Neural progenitor cell (in vitro differentiated cells): ENCODE data around the gene SNX32. TPM values are rescaled to one million over a fixed set of nuclear protein-coding genes. Genes with fewer than 3 reads are reported as not detected.

Experiments
- DNase-seq: peaks from one replicate; pipeline ENCODE4 v3.0.0-alpha.2; 2016; ENCODE audit warnings: low spot score
- H2AFZ ChIP-seq: fragments of 200-600 bp; sonication (generic); replicated peaks from 2 replicates; pipeline ENCODE4 v1.6.1; 2016; ENCODE audit warnings: antibody characterized with exemption
- H3F3A ChIP-seq: fragments of 200-600 bp; sonication (generic); 2 replicates; pipeline ENCODE4 v1.6.1; 2016; ENCODE audit warnings: antibody characterized with exemption, low read depth
- H3K27ac ChIP-seq: fragments of 200-600 bp; sonication (generic); 2 replicates; pipeline ENCODE4 v1.5.1; 2016; ENCODE audit warnings: mild to moderate bottlenecking
- H3K27me3 ChIP-seq: fragments of 200-600 bp; sonication (generic); 2 replicates; pipeline ENCODE4 v1.6.1; 2016; ENCODE audit warnings: mild to moderate bottlenecking, moderate library complexity
- H3K36me3 ChIP-seq: fragments of 200-600 bp; sonication (generic); 2 replicates; pipeline ENCODE4 v1.5.1; 2016
- H3K4me1 ChIP-seq: fragments of 200-600 bp; sonication (generic); 2 replicates; pipeline ENCODE4 v1.6.1; 2016; ENCODE audit warnings: mixed run types
- H3K4me2 ChIP-seq: fragments of 200-600 bp; sonication (generic); 2 replicates; pipeline ENCODE4 v1.6.1; 2016
- H3K4me3 ChIP-seq: fragments of 200-600 bp; sonication (generic); 2 replicates; pipeline ENCODE4 v1.5.1; 2016
- H3K79me2 ChIP-seq: fragments of 200-600 bp; sonication (generic); 2 replicates; pipeline ENCODE4 v1.6.1; 2016; ENCODE audit warnings: low read depth
- H3K9ac ChIP-seq: fragments of 200-600 bp; sonication (generic); 2 replicates; pipeline ENCODE4 v1.6.1; 2016
- H3K9me3 ChIP-seq: fragments of 200-600 bp; sonication (generic); 2 replicates; pipeline ENCODE4 v1.5.1; 2016; ENCODE audit warnings: low read depth
- H4K20me1 ChIP-seq: fragments of 200-600 bp; sonication (generic); 2 replicates; pipeline ENCODE4 v1.6.1; 2016; ENCODE audit warnings: low read depth
- H3K27ac Mint-ChIP-seq: 3 replicates; pipeline ENCODE4 v1.8.0; 2021; ENCODE audit warnings: mixed read lengths
- H3K27me3 Mint-ChIP-seq: 2 replicates; pipeline ENCODE4 v1.8.0; 2022; ENCODE audit warnings: low read depth, mild to moderate bottlenecking, inconsistent platforms, moderate library complexity, mixed read lengths; ENCODE audit not compliant: insufficient read depth
- H3K36me3 Mint-ChIP-seq: 3 replicates; pipeline ENCODE4 v1.8.0; 2021; ENCODE audit warnings: mixed read lengths
- H3K4me1 Mint-ChIP-seq: 3 replicates; pipeline ENCODE4 v1.8.0; 2021; ENCODE audit warnings: mixed read lengths
- H3K4me3 Mint-ChIP-seq: 3 replicates; pipeline ENCODE4 v1.8.0; 2021; ENCODE audit warnings: mild to moderate bottlenecking, moderate library complexity, mixed read lengths
- H3K9me3 Mint-ChIP-seq: 3 replicates; pipeline ENCODE4 v1.8.0; 2020; ENCODE audit warnings: mixed read lengths
- EZH2 ChIP-seq: fragments of 200-600 bp; sonication (generic); IDR thresholded peaks from 2 replicates; pipeline ENCODE4 v1.6.1; 2017; ENCODE audit warnings: antibody characterized with exemption, mild to moderate bottlenecking, moderate library complexity
- EZH2phosphoT487 ChIP-seq: fragments of 200-600 bp; sonication (generic); IDR thresholded peaks from 2 replicates; pipeline ENCODE4 v1.6.1; 2017; ENCODE audit warnings: antibody characterized with exemption
- total RNA-seq: library from RNA; depleted of rRNA; stranded (reverse); fragments of >200 nt; gene quantifications from 2 replicates; pipeline ENCODE4 v1.2.3, GENCODE V29; 2015; ENCODE audit warnings: low replicate concordance
- TF ChIP-seq, protein P1 (sequence below): fragments of 200-600 bp; sonication (generic); IDR thresholded peaks from 2 replicates; pipeline ENCODE4 v1.5.1; 2017; ENCODE audit warnings: antibody characterized with exemption, mild to moderate bottlenecking

The SNX32 gene
- total RNA-seq, 1 donor from 2014 or later = 1.4 TPM

DNA sequence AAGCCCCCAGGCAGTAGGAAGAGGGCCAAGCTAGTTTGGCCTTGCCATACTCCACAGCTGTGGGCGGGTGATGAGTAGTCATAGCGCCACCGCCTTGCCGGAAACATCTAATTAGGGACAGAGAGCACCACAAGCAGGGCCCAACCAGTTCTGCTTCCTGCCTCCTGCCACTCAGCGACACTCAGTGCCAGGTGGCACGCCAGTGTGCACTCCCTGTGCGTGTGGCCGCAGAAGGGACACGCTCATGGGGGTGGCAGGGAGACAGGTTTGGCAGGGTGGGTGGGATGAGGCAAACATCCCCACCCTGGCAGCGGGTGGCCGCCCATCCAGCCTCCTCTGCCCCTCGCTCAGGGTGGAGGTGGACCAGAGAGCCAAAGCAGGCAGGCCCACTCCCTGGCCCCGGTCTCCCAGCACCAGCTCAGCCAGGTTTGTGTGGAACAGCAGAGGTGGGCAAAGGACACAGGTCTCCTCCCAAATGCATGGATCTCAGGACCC is 42.0 kb upstream of the SNX32 start:
- H3K4me2 ChIP-seq = no peak overlapping the region
- H3K27ac ChIP-seq = no peak overlapping the region
- no peak for DNase-seq
- H3K27me3 ChIP-seq = peaks cover 46% of the 10 kb centered on the region
- H3K36me3 ChIP-seq = no peaks in the 10 kb centered on the region
- no peak overlapping the region for H2AFZ ChIP-seq
- TF ChIP-seq EZH2phosphoT487 (no peak), EZH2 (no peak)
- TF ChIP-seq, protein P1, sequence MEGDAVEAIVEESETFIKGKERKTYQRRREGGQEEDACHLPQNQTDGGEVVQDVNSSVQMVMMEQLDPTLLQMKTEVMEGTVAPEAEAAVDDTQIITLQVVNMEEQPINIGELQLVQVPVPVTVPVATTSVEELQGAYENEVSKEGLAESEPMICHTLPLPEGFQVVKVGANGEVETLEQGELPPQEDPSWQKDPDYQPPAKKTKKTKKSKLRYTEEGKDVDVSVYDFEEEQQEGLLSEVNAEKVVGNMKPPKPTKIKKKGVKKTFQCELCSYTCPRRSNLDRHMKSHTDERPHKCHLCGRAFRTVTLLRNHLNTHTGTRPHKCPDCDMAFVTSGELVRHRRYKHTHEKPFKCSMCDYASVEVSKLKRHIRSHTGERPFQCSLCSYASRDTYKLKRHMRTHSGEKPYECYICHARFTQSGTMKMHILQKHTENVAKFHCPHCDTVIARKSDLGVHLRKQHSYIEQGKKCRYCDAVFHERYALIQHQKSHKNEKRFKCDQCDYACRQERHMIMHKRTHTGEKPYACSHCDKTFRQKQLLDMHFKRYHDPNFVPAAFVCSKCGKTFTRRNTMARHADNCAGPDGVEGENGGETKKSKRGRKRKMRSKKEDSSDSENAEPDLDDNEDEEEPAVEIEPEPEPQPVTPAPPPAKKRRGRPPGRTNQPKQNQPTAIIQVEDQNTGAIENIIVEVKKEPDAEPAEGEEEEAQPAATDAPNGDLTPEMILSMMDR = no peak
- Mint-ChIP-seq H3K36me3 (no peaks in the 10 kb centered on the region), H3K4me3 (no peak overlapping the region), H3K9me3 (no peaks in the 10 kb centered on the region), H3K27me3 (peaks cover 27% of the 10 kb centered on the region), H3K4me1 (peaks cover 8% of the 10 kb centered on the region), H3K27ac (no peak overlapping the region)
- H3K79me2 ChIP-seq = no peaks in the 10 kb centered on the region
- no peaks in the 10 kb centered on the region for H3K9me3 ChIP-seq
- H3K9ac ChIP-seq = no peak overlapping the region
- H4K20me1 ChIP-seq = peaks cover 10% of the 10 kb centered on the region
- no peaks in the 10 kb centered on the region for H3F3A ChIP-seq
- H3K4me3 ChIP-seq = no peak overlapping the region
- peaks cover 9% of the 10 kb centered on the region for H3K4me1 ChIP-seq

DNA sequence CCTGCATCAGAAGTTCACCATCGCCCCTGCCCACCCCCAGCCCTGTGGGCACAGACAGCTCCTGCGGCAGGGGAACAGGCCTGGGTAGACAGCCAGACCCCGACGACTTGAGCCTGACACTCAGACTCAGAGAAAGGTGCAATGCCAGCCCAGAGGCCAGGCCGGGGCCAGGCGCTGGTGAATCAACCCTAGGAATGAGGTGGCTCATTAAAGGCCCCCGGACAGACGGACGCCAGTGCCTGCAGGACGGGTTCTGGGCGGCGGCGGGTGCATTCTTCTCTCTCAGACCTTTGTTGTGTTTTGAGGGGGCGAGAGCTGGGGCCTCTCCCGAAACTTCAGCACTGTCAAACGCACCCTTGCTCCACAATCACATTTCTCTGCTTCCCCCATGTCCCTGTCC is 41.3 kb upstream of the SNX32 start:
- Mint-ChIP-seq H3K9me3 (no peaks in the 10 kb centered on the region), H3K27ac (no peak overlapping the region), H3K36me3 (no peaks in the 10 kb centered on the region), H3K27me3 (peaks cover 31% of the 10 kb centered on the region), H3K4me3 (no peak overlapping the region), H3K4me1 (peaks cover 13% of the 10 kb centered on the region)
- Histone ChIP-seq H3F3A (peaks cover 7% of the 10 kb centered on the region), H3K4me2 (no peak overlapping the region), H3K36me3 (no peaks in the 10 kb centered on the region), H3K4me1 (peaks cover 16% of the 10 kb centered on the region), H3K9ac (no peak overlapping the region), H3K27me3 (peaks cover 39% of the 10 kb centered on the region), H4K20me1 (peaks cover 10% of the 10 kb centered on the region), H2AFZ (no peak overlapping the region), H3K79me2 (no peaks in the 10 kb centered on the region), H3K4me3 (no peak overlapping the region), H3K9me3 (no peaks in the 10 kb centered on the region), H3K27ac (no peak overlapping the region)
- TF ChIP-seq, protein P1 = no peak
- TF ChIP-seq EZH2phosphoT487 (no peak), EZH2 (no peak)
- DNase-seq = no peak

DNA sequence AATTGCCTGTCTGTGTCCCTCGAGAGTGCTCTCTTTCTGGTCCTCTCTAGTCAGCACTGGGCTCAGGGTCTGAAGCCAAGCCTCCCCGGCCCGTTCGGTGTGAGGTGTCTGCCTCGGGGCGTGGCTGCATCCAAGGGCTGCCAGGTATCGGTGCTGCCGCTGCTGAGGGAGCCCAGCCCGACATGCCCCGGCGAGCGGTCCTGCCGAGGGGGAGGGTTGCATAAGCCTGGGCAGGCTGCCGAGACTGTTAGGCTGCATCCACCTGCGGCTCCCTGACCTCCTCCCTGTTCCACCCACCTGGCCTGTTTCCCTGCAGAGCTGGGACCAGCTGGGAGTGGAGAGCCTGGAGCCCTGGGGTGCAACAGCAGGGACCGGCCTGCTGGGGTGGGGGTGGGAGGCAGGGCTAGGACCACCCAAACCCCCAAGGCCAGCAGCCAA is 40.6 kb upstream of the SNX32 start:
- Mint-ChIP-seq H3K4me3 (no peak overlapping the region), H3K27me3 (peaks cover 28% of the 10 kb centered on the region), H3K4me1 (peaks cover 11% of the 10 kb centered on the region), H3K9me3 (no peaks in the 10 kb centered on the region), H3K36me3 (no peaks in the 10 kb centered on the region), H3K27ac (no peak overlapping the region)
- no peak overlapping the region for H3K27ac ChIP-seq
- H3K4me2 ChIP-seq = no peak overlapping the region
- H3K4me3 ChIP-seq = no peak overlapping the region
- H3K9ac ChIP-seq = no peak overlapping the region
- no peaks in the 10 kb centered on the region for H3K79me2 ChIP-seq
- no peaks in the 10 kb centered on the region for H3K36me3 ChIP-seq
- DNase-seq = no peak
- no peak overlapping the region for H2AFZ ChIP-seq
- H4K20me1 ChIP-seq = peaks cover 10% of the 10 kb centered on the region
- H3F3A ChIP-seq = peaks cover 7% of the 10 kb centered on the region
- H3K27me3 ChIP-seq = peaks cover 32% of the 10 kb centered on the region
- peaks cover 11% of the 10 kb centered on the region for H3K4me1 ChIP-seq
- H3K9me3 ChIP-seq = no peaks in the 10 kb centered on the region
- no peak for TF ChIP-seq EZH2phosphoT487
- no peak for TF ChIP-seq EZH2
- TF ChIP-seq, protein P1 = no peak
